HEK293T (cell line): ENCODE measurements around the gene PFDN1.

Experiments
- BHLHE40 ChIP-seq: fragments of 450-650 bp; IDR thresholded peaks from 2 replicates; pipeline ENCODE4 v1.6.1; 2016; ENCODE audit warnings: mild to moderate bottlenecking, moderate library complexity, borderline replicate concordance
- CTBP1 ChIP-seq: fragments of 450-650 bp; IDR thresholded peaks from 2 replicates; pipeline ENCODE4 v1.6.1; 2016; ENCODE audit warnings: borderline replicate concordance
- FOXA1 ChIP-seq: fragments of 450-650 bp; IDR thresholded peaks from 2 replicates; pipeline ENCODE4 v1.6.1; 2016; ENCODE audit warnings: mild to moderate bottlenecking
- FOXM1 ChIP-seq: fragments of 450-650 bp; IDR thresholded peaks from 2 replicates; pipeline ENCODE4 v1.6.1; 2017; ENCODE audit warnings: mild to moderate bottlenecking, borderline replicate concordance
- LEF1 ChIP-seq: fragments of 450-650 bp; IDR thresholded peaks from 2 replicates; pipeline ENCODE4 v1.6.1; 2017; ENCODE audit warnings: mild to moderate bottlenecking, borderline replicate concordance
- NFRKB ChIP-seq: fragments of 450-650 bp; IDR thresholded peaks from 2 replicates; pipeline ENCODE4 v1.6.1; 2016; ENCODE audit warnings: mild to moderate bottlenecking, moderate library complexity
- SP1 ChIP-seq: fragments of 450-650 bp; IDR thresholded peaks from 2 replicates; pipeline ENCODE4 v1.6.1; 2017
- SUZ12 ChIP-seq: fragments of 450-650 bp; IDR thresholded peaks from 2 replicates; pipeline ENCODE4 v1.6.1; 2016; ENCODE audit warnings: mild to moderate bottlenecking

- no peak for TF ChIP-seq SP1
- no peak for TF ChIP-seq NFRKB
- no peak for TF ChIP-seq SUZ12
- no peak for TF ChIP-seq LEF1
- TF ChIP-seq CTBP1 = no peak
- TF ChIP-seq BHLHE40 = no peak
- no peak for TF ChIP-seq FOXA1
- TF ChIP-seq FOXM1 = no peak
Measured at GRCh38 chr5:140238756-140239155, 64.1 kb downstream of the PFDN1 start.
